GM19452 (cell line): ENCODE results near the gene LRP10.
"Not testable (repeated sequence)": the region's sequence is repeated elsewhere in the genome, so short reads cannot be mapped to it uniquely, and the experiment has no call there.

ENCODE experiments used
- ATAC-seq: cut with Tn5 transposase; IDR thresholded peaks from one replicate; pipeline ENCODE4 v1.9.1; 2021; ENCODE audit not compliant: unreplicated experiment

LRP10 gene

GRCh38 chr14:22910916-22911315 is 39.4 kb downstream of the LRP10 start:
- no peak for ATAC-seq

- ATAC-seq: not testable (repeated sequence)
Observed at GRCh38 chr14:22914836-22915235, 43.3 kb downstream of the LRP10 start.

GRCh38 chr14:22915886-22916521 is 44.5 kb downstream of the LRP10 start:
- no peak for ATAC-seq

GRCh38 chr14:22918804-22919600 is 47.5 kb downstream of the LRP10 start, which contains the start of gene RBM23:
Gene RBM23 (minus strand): TSS chr14:22919149.
- ATAC-seq: peak; percentile 90

GRCh38 chr14:22919601-22919921 is 48.0 kb downstream of the LRP10 start:
- ATAC-seq: peak; percentile 3

GRCh38 chr14:22920697-22921096 is 49.2 kb downstream of the LRP10 start:
- ATAC-seq: no peak

GRCh38 chr14:22922294-22922693 is 50.8 kb downstream of the LRP10 start:
- no peak for ATAC-seq

GRCh38 chr14:22923746-22924145 is 52.2 kb downstream of the LRP10 start:
- no peak for ATAC-seq

GRCh38 chr14:22925513-22925912 is 54.0 kb downstream of the LRP10 start:
- ATAC-seq: no peak

GRCh38 chr14:22926316-22926715 is 54.8 kb downstream of the LRP10 start:
- no peak for ATAC-seq

GRCh38 chr14:22928237-22929103 is 56.9 kb downstream of the LRP10 start:
- ATAC-seq: no peak

- ATAC-seq: peak; percentile 91
Observed at GRCh38 chr14:22929104-22929960, 57.8 kb downstream of the LRP10 start, which contains the start of gene PRMT5. Gene PRMT5 (minus strand): TSS chr14:22929376. CDS start chr14:22929361, 15 bp downstream.

- ATAC-seq: no peak
Observed at GRCh38 chr14:22929961-22930364, 58.4 kb downstream of the LRP10 start.
